ENCODE measurements around the gene SLC34A2. TPM values are rescaled to one million over a fixed set of nuclear protein-coding genes. Genes with fewer than 3 reads are reported as not detected.

SLC34A2 gene
- total RNA-seq, 1 experiment from 2014 or later: not detected

DNA sequence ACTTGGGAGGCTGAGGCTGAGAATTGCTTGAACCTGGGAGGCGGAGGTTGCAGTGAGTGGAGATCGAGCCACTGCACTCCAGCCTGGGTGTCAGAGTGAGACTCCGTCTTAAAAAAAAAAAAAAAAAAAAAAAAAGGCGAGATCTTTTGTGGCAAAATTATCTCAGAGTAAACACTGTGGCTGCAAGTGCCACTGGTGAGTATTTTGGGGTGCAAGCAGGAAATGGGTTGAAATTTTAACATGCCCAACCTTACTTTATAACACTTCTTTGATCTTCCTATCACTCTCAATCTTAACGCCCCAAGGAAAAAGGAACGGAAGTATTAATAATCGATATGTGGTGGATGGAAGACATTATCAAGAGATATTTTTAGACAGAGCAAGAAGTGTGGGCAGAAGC, 32.1 kb downstream of the SLC34A2 start:
- TF ChIP-seq EZH2phosphoT487 (IDR thresholded peaks at IDR 0.05; ENCODE audit: borderline replicate concordance, low read length): no peak
- TF ChIP-seq, protein P1, sequence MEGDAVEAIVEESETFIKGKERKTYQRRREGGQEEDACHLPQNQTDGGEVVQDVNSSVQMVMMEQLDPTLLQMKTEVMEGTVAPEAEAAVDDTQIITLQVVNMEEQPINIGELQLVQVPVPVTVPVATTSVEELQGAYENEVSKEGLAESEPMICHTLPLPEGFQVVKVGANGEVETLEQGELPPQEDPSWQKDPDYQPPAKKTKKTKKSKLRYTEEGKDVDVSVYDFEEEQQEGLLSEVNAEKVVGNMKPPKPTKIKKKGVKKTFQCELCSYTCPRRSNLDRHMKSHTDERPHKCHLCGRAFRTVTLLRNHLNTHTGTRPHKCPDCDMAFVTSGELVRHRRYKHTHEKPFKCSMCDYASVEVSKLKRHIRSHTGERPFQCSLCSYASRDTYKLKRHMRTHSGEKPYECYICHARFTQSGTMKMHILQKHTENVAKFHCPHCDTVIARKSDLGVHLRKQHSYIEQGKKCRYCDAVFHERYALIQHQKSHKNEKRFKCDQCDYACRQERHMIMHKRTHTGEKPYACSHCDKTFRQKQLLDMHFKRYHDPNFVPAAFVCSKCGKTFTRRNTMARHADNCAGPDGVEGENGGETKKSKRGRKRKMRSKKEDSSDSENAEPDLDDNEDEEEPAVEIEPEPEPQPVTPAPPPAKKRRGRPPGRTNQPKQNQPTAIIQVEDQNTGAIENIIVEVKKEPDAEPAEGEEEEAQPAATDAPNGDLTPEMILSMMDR (conservative IDR thresholded peaks at IDR 0.05; ENCODE audit: low read depth, low read length): no peak
- TF ChIP-seq EZH2 (IDR thresholded peaks at IDR 0.05; ENCODE audit: low read length, unreplicated experiment): no peak
- Histone ChIP-seq H3K9me3 (ENCODE audit: low read length) (no peaks in the 10 kb centered on the region), H3K79me2 (ENCODE audit: low read length) (no peaks in the 10 kb centered on the region), H2AFZ (ENCODE audit: low read length) (no peak overlapping the region), H3K4me3 (ENCODE audit: low read length) (no peak overlapping the region), H3K9me2 (replicated peaks; ENCODE audit: low read length) (no peaks in the 10 kb centered on the region), H3K9ac (ENCODE audit: low read length) (no peak overlapping the region), H3K27me3 (ENCODE audit: low read length) (no peaks in the 10 kb centered on the region), H3K4me2 (ENCODE audit: low read length) (no peak overlapping the region), H3K36me3 (ENCODE audit: low read depth, low read length) (no peaks in the 10 kb centered on the region), H3K4me1 (ENCODE audit: insufficient read depth, low read length) (no peaks in the 10 kb centered on the region), H3F3A (ENCODE audit: low read length, unreplicated experiment) (no peaks in the 10 kb centered on the region), H4K20me1 (ENCODE audit: low read length) (no peaks in the 10 kb centered on the region), H3K27ac (ENCODE audit: low read length) (no peak overlapping the region)
- intact Hi-C loops (cut with micrococcal nuclease): no loop called here
- BruUV-seq (replicated peaks): no TSS peak
- DNase-seq (no peak), ATAC-seq (no peak)
- ChIA-PET POLR2A (ENCODE audit: unreplicated experiment) (no interaction called here), CTCF (no interaction called here)

- no peaks in the 10 kb centered on the region for H3K9me3 ChIP-seq (ENCODE audit: low read length)
- BruUV-seq (replicated peaks): no TSS peak
Measured at GRCh38 chr4:25694466-25694865, 38.8 kb downstream of the SLC34A2 start.

DNA sequence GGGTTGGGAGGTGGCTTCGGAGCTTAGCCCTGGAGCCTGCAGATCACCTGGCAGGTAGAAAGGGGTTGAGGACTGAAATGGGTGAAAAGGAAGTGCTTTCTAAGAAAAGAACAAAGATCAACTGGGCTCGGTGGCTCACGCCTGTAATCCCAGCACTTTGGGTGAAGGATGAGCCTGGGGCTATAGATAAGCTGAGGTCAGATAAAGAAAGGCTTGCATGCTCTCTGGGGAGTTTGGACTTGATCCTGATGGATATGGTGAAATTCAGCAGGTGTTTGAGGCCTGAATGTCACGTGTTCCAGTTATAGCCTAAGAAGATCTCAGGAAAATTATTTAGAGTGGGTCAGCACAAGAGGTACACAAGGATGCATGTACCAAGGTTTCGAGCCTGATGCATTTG, 40.8 kb downstream of the SLC34A2 start:
- POLR2A ChIA-PET (ENCODE audit: unreplicated experiment): no interaction called here
- Histone ChIP-seq H3K4me1 (ENCODE audit: insufficient read depth, low read length) (no peaks in the 10 kb centered on the region; the same call in 1 of the 2 replicates), H3F3A (ENCODE audit: low read length, unreplicated experiment) (no peaks in the 10 kb centered on the region), H3K4me3 (ENCODE audit: low read length) (no peak overlapping the region), H3K36me3 (ENCODE audit: low read depth, low read length) (no peaks in the 10 kb centered on the region), H2AFZ (ENCODE audit: low read length) (no peak overlapping the region), H3K9me2 (replicated peaks; ENCODE audit: low read length) (no peaks in the 10 kb centered on the region), H3K27ac (ENCODE audit: low read length) (no peak overlapping the region), H3K9me3 (ENCODE audit: low read length) (no peaks in the 10 kb centered on the region), H4K20me1 (ENCODE audit: low read length) (no peaks in the 10 kb centered on the region), H3K79me2 (ENCODE audit: low read length) (no peaks in the 10 kb centered on the region), H3K4me2 (ENCODE audit: low read length) (no peak overlapping the region), H3K9ac (ENCODE audit: low read length) (no peak overlapping the region), H3K27me3 (ENCODE audit: low read length) (no peaks in the 10 kb centered on the region)
- intact Hi-C loops (cut with micrococcal nuclease): no loop called here
- TF ChIP-seq, protein P1 (conservative IDR thresholded peaks at IDR 0.05; ENCODE audit: low read depth, low read length): no peak
- TF ChIP-seq EZH2phosphoT487 (IDR thresholded peaks at IDR 0.05; ENCODE audit: borderline replicate concordance, low read length): no peak
- no peak for TF ChIP-seq EZH2 (IDR thresholded peaks at IDR 0.05; ENCODE audit: low read length, unreplicated experiment)
- CTCF ChIA-PET: no interaction called here
- DNase-seq (no peak), ATAC-seq (no peak)
- no TSS peak for BruUV-seq (replicated peaks)

More at GRCh38 chr4:25694466-25694865, 38.8 kb downstream of the SLC34A2 start:
- Histone ChIP-seq H3K27ac (ENCODE audit: low read length) (no peak overlapping the region), H3K79me2 (ENCODE audit: low read length) (no peaks in the 10 kb centered on the region), H3K4me3 (ENCODE audit: low read length) (no peak overlapping the region), H3K9ac (ENCODE audit: low read length) (no peak overlapping the region), H3K9me2 (replicated peaks; ENCODE audit: low read length) (no peaks in the 10 kb centered on the region), H2AFZ (ENCODE audit: low read length) (no peak overlapping the region), H3K36me3 (ENCODE audit: low read depth, low read length) (no peaks in the 10 kb centered on the region), H3F3A (ENCODE audit: low read length, unreplicated experiment) (no peaks in the 10 kb centered on the region), H3K27me3 (ENCODE audit: low read length) (no peaks in the 10 kb centered on the region), H3K4me1 (ENCODE audit: insufficient read depth, low read length) (no peaks in the 10 kb centered on the region; the same call in 1 of the 2 replicates), H4K20me1 (ENCODE audit: low read length) (no peaks in the 10 kb centered on the region), H3K4me2 (ENCODE audit: low read length) (no peak overlapping the region)
- ChIA-PET POLR2A (ENCODE audit: unreplicated experiment) (no interaction called here), CTCF (no interaction called here)
- intact Hi-C loops (cut with micrococcal nuclease): no loop called here
- TF ChIP-seq EZH2 (IDR thresholded peaks at IDR 0.05; ENCODE audit: low read length, unreplicated experiment): no peak
- TF ChIP-seq, protein P1 (conservative IDR thresholded peaks at IDR 0.05; ENCODE audit: low read depth, low read length): no peak
- TF ChIP-seq EZH2phosphoT487 (IDR thresholded peaks at IDR 0.05; ENCODE audit: borderline replicate concordance, low read length): no peak
- ATAC-seq (no peak; the same call in 1 of the 2 replicates), DNase-seq (no peak)

Measured in PC-3 (cell line).